Mucosa of descending colon (tissue), 3 donors: ENCODE results near the gene ALX4. TPM values are rescaled to one million over a fixed set of nuclear protein-coding genes. Genes with fewer than 3 reads are reported as not detected.

Experiments used
- ATAC-seq: fragments of 200-7000 bp; cut with Tn5 transposase; one replicate; pipeline ENCODE4 v1.9.1; 2020; ENCODE audit warnings: mild to moderate bottlenecking, moderate library complexity
- DNase-seq, 3 donors: peaks; one replicate each; pipeline ENCODE4 v3.0.0-alpha.2; 2020
- H3K36me3 ChIP-seq: fragments of 200-600 bp; one replicate; pipeline ENCODE4 v1.8.0; 2021; ENCODE audit warnings: low read depth, mild to moderate bottlenecking
- H3K4me1 ChIP-seq: fragments of 200-600 bp; one replicate; pipeline ENCODE4 v1.8.0; 2021; ENCODE audit warnings: low read depth, mild to moderate bottlenecking
- H3K4me3 ChIP-seq: fragments of 200-600 bp; one replicate; pipeline ENCODE4 v1.8.0; 2021; ENCODE audit warnings: mild to moderate bottlenecking
- H3K9me3 ChIP-seq: fragments of 200-600 bp; one replicate; pipeline ENCODE4 v1.8.0; 2021; ENCODE audit warnings: mild to moderate bottlenecking
- intact Hi-C, 2 donors: fragments of 100-400 bp; cut with DNase I in 1 of 2; cut with micrococcal nuclease in 1 of 2; formaldehyde crosslinking; loops; one replicate each; pipeline versions ENCODE4 v1.11.0 to v1.11.1; 2022; cut with DNase I, micrococcal nuclease
- total RNA-seq, 3 donors: library from RNA; stranded (reverse); fragmentation: NEBNext Ultra II Directional in 2 of 3; extraction: Animal tissue kit (Norgen Biotek cat#: 25700) in 2 of 3; gene quantifications; one replicate each; pipeline versions ENCODE4 v1.2.1 to v1.2.4, GENCODE V29; 2021 to 2023
- TF ChIP-seq, protein P1 (sequence below): fragments of 200-600 bp; IDR thresholded peaks from one replicate; pipeline ENCODE4 v1.8.0; 2022; ENCODE audit warnings: antibody characterized with exemption, mild to moderate bottlenecking
- donor health status: DM: no; HTN: no; CAD: no; lungs with moderate emphysema.
- donor health status: DM: no; HTN: no; CAD: no.
- donor health status: DM: no; HTN: yes; CAD: no.

ALX4 gene
- total RNA-seq, 3 donors from 2014 or later, result not detected

DNA sequence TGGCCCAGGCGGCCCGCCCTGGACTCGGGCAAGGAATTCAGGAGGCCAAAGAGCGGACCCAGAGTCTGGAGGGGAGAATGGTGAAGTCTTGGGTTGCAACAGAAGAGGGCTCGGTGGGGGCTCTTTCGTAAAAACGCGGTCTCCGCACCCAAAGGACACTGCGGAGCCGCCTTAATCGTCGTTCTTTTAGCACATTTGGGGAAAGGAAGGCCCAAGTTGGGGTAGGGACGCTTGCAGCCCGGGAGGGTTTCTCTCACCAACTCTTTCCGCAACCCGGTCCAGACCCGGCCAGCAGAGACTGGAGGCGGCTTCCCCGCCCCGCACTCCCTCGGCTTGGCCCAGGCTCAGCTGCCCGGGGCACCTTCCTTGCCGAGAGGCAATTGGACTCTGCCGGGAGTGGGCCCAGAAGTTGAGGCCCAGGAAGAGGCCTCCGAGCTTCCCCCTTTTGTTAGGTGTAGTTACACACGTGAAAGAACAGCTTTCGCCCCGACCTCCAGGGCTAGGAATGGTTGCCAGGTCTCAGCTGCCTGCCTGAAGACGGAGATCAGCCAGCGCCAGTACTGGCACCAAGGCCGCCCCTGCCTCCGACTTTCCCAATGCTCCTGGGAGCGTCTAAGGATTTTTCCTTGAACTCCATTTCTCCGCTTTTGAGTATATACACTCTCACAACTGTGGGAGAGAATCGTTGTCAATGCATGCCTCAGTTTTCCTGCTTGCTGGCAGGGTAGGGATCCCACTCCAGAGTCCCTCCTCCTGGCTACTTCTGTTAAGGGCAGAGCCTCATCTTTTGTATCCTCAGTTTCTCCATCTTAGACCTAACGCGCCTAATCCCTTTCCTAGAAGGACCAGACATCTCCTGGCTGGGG lies 3.7 kb downstream of the ALX4 start:
- H3K4me1 ChIP-seq, result peaks cover 26% of the 10 kb centered on the region
- TF ChIP-seq, protein P1, sequence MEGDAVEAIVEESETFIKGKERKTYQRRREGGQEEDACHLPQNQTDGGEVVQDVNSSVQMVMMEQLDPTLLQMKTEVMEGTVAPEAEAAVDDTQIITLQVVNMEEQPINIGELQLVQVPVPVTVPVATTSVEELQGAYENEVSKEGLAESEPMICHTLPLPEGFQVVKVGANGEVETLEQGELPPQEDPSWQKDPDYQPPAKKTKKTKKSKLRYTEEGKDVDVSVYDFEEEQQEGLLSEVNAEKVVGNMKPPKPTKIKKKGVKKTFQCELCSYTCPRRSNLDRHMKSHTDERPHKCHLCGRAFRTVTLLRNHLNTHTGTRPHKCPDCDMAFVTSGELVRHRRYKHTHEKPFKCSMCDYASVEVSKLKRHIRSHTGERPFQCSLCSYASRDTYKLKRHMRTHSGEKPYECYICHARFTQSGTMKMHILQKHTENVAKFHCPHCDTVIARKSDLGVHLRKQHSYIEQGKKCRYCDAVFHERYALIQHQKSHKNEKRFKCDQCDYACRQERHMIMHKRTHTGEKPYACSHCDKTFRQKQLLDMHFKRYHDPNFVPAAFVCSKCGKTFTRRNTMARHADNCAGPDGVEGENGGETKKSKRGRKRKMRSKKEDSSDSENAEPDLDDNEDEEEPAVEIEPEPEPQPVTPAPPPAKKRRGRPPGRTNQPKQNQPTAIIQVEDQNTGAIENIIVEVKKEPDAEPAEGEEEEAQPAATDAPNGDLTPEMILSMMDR, result no peak
- peak; percentile 14 for ATAC-seq
- no peak overlapping the region for H3K4me3 ChIP-seq
- intact Hi-C loops, result no loop called here
- no peaks in the 10 kb centered on the region for H3K9me3 ChIP-seq
- no peak for DNase-seq
- no peaks in the 10 kb centered on the region for H3K36me3 ChIP-seq

DNA sequence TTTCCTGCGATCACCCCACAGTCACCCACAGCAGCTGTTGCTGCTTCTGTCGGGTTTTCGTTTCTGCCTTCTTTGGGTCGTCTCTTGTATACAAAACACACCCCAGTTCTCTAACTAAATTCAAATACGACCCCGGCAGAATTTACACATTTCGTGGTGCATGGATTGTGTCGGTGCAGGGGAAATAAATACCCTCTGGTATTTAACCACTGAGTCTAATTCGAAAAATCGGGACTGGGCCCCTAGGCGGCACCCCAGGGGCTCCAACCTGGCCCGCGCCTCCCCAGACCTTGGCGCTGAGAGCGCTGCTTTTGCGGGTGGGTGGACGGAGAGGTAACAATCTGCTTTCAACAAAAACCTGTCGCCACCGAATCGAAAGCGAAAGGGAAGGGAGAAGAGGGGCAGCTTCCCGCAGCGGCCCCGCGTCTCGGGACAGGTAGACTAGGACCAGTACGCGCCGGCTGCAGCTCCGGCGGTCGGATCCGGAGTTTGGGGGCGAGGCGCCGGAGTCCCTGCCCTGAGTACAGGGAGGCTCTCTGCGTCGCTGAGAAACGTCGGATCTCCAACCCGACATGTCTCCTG lies 4.4 kb downstream of the ALX4 start:
- H3K4me3 ChIP-seq, result peak overlapping the region; percentile 12
- DNase-seq, result peak in 2 of 3 donors; percentile 39 to 44

DNA sequence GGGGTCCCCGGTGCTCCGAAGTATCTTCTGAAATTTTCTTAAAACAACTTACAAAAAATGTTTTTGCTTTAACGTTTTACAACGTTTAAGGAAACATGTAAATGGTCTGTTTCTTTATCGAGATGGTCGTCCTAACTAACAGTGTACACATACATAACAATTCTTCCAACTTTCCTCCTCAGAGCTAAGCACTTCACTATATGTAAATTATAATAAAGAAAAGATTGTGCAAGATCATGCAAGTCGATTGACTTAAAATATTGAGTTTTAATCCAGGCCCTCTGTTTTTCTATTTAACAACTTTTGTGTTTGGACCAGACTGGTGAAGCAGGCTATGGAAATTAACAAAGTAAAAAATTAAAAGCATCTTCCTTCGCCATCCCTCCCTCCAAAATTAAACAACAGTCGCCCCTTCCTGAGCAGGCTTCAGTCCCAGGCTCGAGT lies 4.9 kb downstream of the ALX4 start:
- Histone ChIP-seq H3K9me3 (no peaks in the 10 kb centered on the region), H3K36me3 (no peaks in the 10 kb centered on the region), H3K4me3 (no peak overlapping the region), H3K4me1 (peaks cover 26% of the 10 kb centered on the region)
- DNase-seq (no peak), ATAC-seq (no peak)
- TF ChIP-seq, protein P1, result no peak
- intact Hi-C loops, result no loop called here

More for the DNA sequence above, 4.4 kb downstream of the ALX4 start:
- intact Hi-C loops, result no loop called here
- peak; percentile 39 for ATAC-seq
- Histone ChIP-seq H3K9me3 (no peaks in the 10 kb centered on the region), H3K36me3 (no peaks in the 10 kb centered on the region), H3K4me1 (peaks cover 26% of the 10 kb centered on the region)
- TF ChIP-seq, protein P1, result no peak

DNA sequence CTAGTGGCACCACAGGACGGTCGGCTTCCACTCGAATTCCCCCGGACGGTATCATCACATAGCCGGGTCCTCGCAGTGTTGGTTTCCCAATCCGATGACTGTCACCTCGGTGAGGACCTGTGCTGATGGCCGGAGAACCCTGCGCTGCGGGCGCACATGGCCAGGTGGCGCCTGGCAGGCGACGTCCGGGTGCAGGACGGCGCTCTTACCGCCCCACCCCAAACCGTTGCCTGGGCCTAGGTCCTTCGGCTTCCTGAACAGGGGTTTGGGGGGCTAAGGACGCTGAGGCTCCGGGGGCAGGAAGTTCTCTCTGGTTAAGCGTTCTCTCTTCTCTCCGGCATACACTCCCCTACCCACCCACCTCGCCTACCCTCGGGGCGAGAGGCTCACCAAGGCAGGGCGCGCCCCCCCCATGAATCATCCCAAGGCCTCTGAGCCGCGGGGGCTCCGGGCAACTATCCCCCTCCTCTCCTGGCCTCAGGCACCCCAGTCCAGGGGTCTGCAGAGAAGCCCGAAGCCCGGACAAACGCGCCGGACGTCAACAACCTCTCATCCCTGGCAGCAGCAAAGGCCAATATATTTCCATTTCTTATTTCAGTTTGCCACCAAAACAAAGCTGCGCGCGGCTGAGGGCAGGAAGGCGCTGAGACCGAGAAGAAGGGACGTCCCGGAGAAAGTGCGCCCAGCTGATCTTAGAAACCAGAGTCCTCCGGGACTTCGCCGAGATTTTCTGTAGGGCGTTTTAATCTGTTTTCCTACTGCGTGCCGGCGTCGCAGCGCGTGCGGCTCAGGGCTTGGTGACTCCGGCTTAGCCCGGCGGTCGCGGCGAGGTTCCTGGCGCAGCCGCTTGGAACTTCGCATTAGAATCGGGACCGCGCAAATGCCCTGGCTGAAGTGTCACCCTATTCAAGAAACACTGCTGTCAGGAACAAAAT lies 5.6 kb downstream of the ALX4 start:
- H3K36me3 ChIP-seq, result no peaks in the 10 kb centered on the region
- no peak for DNase-seq
- peaks cover 19% of the 10 kb centered on the region for H3K4me1 ChIP-seq
- no peaks in the 10 kb centered on the region for H3K9me3 ChIP-seq
- no peak overlapping the region for H3K4me3 ChIP-seq
- ATAC-seq, result peak; percentile 5
- intact Hi-C loops, result no loop called here
- TF ChIP-seq, protein P1, result no peak

DNA sequence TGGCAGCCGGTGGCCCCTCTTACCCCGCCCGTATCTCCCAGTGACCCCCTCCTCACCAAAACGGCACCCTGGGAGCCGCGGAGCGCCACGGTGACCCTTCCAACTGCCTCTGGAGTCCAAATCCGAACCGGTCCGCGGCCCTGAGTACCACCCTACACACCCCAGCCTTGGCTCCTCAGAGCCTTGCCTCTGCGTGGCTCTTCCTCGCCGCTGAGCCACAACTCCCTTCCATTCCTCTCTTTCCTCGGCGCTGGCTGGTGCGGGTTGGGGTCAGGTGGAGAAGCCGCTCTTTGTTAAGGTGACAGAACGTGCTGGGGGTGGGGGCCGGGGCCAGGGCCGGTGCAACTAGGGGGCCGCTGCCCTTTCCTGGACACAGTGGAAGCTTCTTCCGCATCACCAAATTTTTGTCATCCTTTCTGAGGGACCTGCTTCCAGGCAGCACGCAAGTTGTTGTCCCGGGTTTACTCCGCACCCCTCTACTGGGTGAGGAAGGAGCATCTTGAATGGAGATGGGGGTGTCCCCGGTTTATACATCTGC lies 6.5 kb downstream of the ALX4 start:
- H3K36me3 ChIP-seq, result no peaks in the 10 kb centered on the region
- H3K4me1 ChIP-seq, result peaks cover 16% of the 10 kb centered on the region
- no peak for ATAC-seq
- DNase-seq, result no peak
- no peak overlapping the region for H3K4me3 ChIP-seq
- intact Hi-C loops, result no loop called here
- H3K9me3 ChIP-seq, result no peaks in the 10 kb centered on the region
- TF ChIP-seq, protein P1, result no peak
